NT2/D1 (cell line): ENCODE results near the gene PWWP2A.

ENCODE experiments used
- YY1 ChIP-seq: IDR thresholded peaks from 2 replicates; pipeline ENCODE4 v1.6.1; 2011; ENCODE audit not compliant: insufficient read length, insufficient read depth
- ZNF274 ChIP-seq: IDR thresholded peaks from 2 replicates; pipeline ENCODE4 v1.6.1; 2011; ENCODE audit warnings: mild to moderate bottlenecking, low read depth, low read length

- TF ChIP-seq ZNF274 (no peak), YY1 (no peak)
Measured at GRCh38 chr5:160162910-160163309, 43.7 kb upstream of the PWWP2A start.
